ENCODE results near the gene MRGPRE. TPM values are rescaled to one million over a fixed set of nuclear protein-coding genes. Genes with fewer than 3 reads are reported as not detected.
A peak's percentile ranks its signal among the peaks of the same experiment; 100 is the strongest.

The MRGPRE gene
- total RNA-seq, 3 donors from 2014 or later, result not detected

GRCh38 chr11:3206156-3206921 lies 25.9 kb downstream of the MRGPRE start:
- no peak for DNase-seq (ENCODE audit: low spot score in 2 of 2)
- Histone ChIP-seq H3K4me1 (no peaks in the 10 kb centered on the region), H3K4me3 (no peak overlapping the region), H3K27ac (no peak overlapping the region), H3K27me3 (peaks cover 0 to 23% of the 10 kb centered on the region in 2 donors), H3K36me3 (no peaks in the 10 kb centered on the region), H3K9me3 (peaks cover 3 to 12% of the 10 kb centered on the region in 2 donors)
- TF ChIP-seq POLR2AphosphoS5 (IDR thresholded peaks at IDR 0.05) (no peak), POLR2A (IDR thresholded peaks at IDR 0.05) (no peak), CTCF (IDR thresholded peaks at IDR 0.05) (no peak)
- intact Hi-C loops (cut with DNase I; ENCODE audit: low total_unique reads), result no loop called here

- Histone ChIP-seq H3K4me1 (no peaks in the 10 kb centered on the region), H3K27ac (no peak overlapping the region), H3K36me3 (no peaks in the 10 kb centered on the region), H3K4me3 (no peak overlapping the region), H3K27me3 (peaks cover 0 to 32% of the 10 kb centered on the region in 2 donors), H3K9me3 (peaks cover 0 to 6% of the 10 kb centered on the region in 2 donors)
- no peak for TF ChIP-seq POLR2A (IDR thresholded peaks at IDR 0.05)
- no peak for TF ChIP-seq CTCF (IDR thresholded peaks at IDR 0.05)
- no peak for TF ChIP-seq POLR2AphosphoS5 (IDR thresholded peaks at IDR 0.05)
- intact Hi-C loops (cut with DNase I; ENCODE audit: low total_unique reads), result no loop called here
- DNase-seq (ENCODE audit: low spot score in 2 of 2), result no peak
Measured at GRCh38 chr11:3205261-3206155, 26.7 kb downstream of the MRGPRE start.

DNA sequence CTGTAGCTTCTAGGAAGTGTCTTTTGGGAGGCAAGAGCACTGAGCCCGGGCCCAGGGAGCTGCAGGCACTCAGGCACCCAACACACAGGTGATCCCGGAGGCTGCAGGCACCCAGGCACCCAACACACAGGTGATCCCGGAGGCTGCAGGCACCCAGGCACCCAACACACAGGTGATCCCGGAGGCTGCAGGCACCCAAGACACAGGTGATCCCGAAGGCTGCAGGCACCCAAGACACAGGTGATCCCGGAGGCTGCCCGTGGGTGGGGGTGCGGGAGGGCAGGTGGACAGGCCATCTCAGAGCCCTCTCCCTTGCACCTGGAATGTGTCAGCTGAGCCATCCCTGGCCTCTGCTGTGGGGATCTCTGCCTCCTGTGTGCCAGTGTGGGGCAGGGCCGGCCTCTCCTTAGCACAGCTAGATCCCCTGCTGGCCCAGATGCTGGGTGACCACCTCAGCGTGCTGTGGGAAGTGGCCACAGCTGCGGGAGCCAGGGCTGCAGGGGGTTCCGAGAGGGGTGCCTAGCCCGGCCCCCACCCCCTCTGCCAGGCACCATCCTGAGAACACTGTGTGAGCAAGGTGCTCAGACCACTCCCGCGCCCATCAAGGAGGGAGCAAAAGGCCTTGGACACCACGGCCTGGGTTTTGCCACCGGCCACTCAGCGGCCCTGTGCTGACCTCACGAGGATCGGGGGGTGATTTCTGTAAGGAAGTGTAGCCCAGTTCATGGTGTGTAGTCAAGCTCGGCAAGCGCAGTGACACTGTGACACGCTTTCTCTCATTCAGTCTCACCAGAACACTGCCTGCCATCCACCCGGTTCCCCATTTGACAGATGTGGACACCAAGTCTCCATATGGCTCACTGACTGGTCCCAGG lies 27.8 kb downstream of the MRGPRE start:
- Histone ChIP-seq H3K4me3 (no peak overlapping the region), H3K27me3 (peaks cover 0 to 35% of the 10 kb centered on the region in 2 donors), H3K36me3 (no peaks in the 10 kb centered on the region), H3K4me1 (no peaks in the 10 kb centered on the region), H3K9me3 (no peaks in the 10 kb centered on the region), H3K27ac (no peak overlapping the region)
- no peak for TF ChIP-seq POLR2AphosphoS5 (IDR thresholded peaks at IDR 0.05)
- TF ChIP-seq POLR2A (IDR thresholded peaks at IDR 0.05), result no peak
- DNase-seq (ENCODE audit: low spot score in 2 of 2), result no peak
- intact Hi-C loops (cut with DNase I; ENCODE audit: low total_unique reads), result no loop called here

DNA sequence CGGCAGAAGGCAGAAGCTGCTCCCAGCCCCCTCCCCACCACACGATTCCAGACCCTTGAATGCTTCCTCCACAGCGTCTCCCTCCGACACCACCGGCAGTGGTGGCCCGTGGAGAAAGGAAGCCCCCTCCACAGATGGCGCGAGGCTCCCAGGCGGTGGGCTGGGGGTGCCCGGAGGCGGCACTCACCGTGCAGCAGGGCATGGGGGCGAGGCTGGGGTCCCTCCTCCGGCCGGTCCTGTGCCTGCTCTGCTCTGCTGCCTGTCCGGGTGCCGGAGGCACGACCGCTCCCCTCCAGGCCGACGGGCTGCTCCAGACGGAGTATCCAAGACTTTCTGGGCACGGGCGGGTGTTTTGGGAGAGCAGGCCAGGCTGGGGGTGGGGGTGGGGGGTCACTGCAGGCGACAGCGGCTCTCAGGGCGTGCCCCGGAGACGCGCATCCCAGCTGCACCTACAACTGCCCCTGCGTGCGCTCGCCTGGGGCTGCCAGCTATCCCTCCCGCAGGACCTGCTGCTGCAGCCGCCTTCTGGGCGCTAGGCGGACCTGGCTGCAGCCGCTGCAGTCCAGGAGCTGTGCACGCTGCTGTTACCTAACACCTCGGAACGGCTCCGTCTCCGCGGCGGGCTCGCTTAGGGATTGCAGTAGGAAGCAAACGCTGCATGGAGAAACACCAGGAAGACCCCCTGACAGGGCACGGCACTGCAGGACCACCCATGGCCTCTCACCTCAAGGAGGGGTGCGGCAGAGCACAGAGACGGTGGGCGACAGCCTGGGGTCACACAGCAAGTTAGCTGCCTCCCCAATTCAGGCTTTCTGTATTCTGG lies 28.8 kb downstream of the MRGPRE start:
- Histone ChIP-seq H3K27me3 (peaks cover 0 to 35% of the 10 kb centered on the region in 2 donors), H3K36me3 (no peaks in the 10 kb centered on the region), H3K27ac (no peak overlapping the region), H3K4me1 (no peaks in the 10 kb centered on the region), H3K4me3 (peak overlapping the region in 2 of 3 donors; percentile 4 to 51), H3K9me3 (no peaks in the 10 kb centered on the region)
- TF ChIP-seq POLR2AphosphoS5 (IDR thresholded peaks at IDR 0.05) (no peak), POLR2A (IDR thresholded peaks at IDR 0.05) (no peak), CTCF (IDR thresholded peaks at IDR 0.05) (no peak)
- intact Hi-C loops (cut with DNase I; ENCODE audit: low total_unique reads), result no loop called here
- no peak for DNase-seq (ENCODE audit: low spot score in 2 of 2)

All from breast epithelium (tissue), 4 donors.